GM19239 (cell line): ENCODE measurements around the gene WASHC1.
"Not testable (repeated sequence)": the region's sequence is repeated elsewhere in the genome, so short reads cannot be mapped to it uniquely, and the experiment has no call there.

ENCODE experiments used
- DNase-seq: peaks from one replicate; pipeline ENCODE4 v3.0.0; 2011; ENCODE audit warnings: low spot score; ENCODE audit not compliant: insufficient read length
- FAIRE-seq: peaks from 2 replicates; lab custom pipeline; 2011; peaks lifted over from hg19 to GRCh38; lab: Jason Lieb, UNC

Gene WASHC1

GRCh38 chr9:21621-22020, 7.6 kb downstream of the WASHC1 start:
- DNase-seq, FAIRE-seq: not testable (repeated sequence)

- not testable (repeated sequence) for FAIRE-seq, DNase-seq
These were observed 12.4 kb downstream of the WASHC1 start for GRCh38 chr9:16875-17274.

GRCh38 chr9:14129-14809, 15.0 kb downstream of the WASHC1 start:
- FAIRE-seq, DNase-seq: not testable (repeated sequence)

- FAIRE-seq, DNase-seq: not testable (repeated sequence)
These were observed 18.1 kb downstream of the WASHC1 start for GRCh38 chr9:11206-11605.

GRCh38 chr9:10653-11053, 18.6 kb downstream of the WASHC1 start:
- FAIRE-seq, DNase-seq: not testable (repeated sequence)

- not testable (repeated sequence) for DNase-seq, FAIRE-seq
These were observed 19.0 kb downstream of the WASHC1 start for GRCh38 chr9:10207-10606.
